SU-DHL-6 (cell line): ENCODE measurements around the gene VIM.
A peak's percentile ranks its signal among the peaks of the same experiment; 100 is the strongest.

Experiments used
- H2AFZ ChIP-seq: fragments of 200-600 bp; sonication (generic); 2 replicates; pipeline ENCODE4 v1.6.1; 2014; ENCODE audit warnings: low read depth, mild to moderate bottlenecking, moderate library complexity, mixed read lengths, antibody characterized with exemption, low read length; ENCODE audit not compliant: severe bottlenecking
- H3F3A ChIP-seq: fragments of 200-600 bp; shearing (Covaris generic); 2 replicates; pipeline ENCODE4 v1.6.0; 2016; ENCODE audit warnings: antibody characterized with exemption, mild to moderate bottlenecking; ENCODE audit not compliant: insufficient read depth
- H3K27ac ChIP-seq: fragments of 200-600 bp; sonication (generic); 2 replicates; pipeline ENCODE4 v1.5.1; 2016; ENCODE audit warnings: low read depth, mild to moderate bottlenecking, low read length, moderate library complexity, mixed read lengths
- H3K27me3 ChIP-seq: fragments of 200-600 bp; sonication (generic), shearing (Covaris generic); 2 replicates; pipeline ENCODE4 v1.6.0; 2014; ENCODE audit warnings: mild to moderate bottlenecking, low read length
- H3K36me3 ChIP-seq: fragments of 200-600 bp; sonication (generic); 2 replicates; pipeline ENCODE4 v1.6.1; 2014; ENCODE audit warnings: mild to moderate bottlenecking, low read length, mixed read lengths
- H3K4me2 ChIP-seq: fragments of 300-600, 200-600 bp; shearing (Covaris generic), sonication (generic); 2 replicates; pipeline ENCODE4 v1.6.0; 2014; ENCODE audit warnings: low read length, low read depth, mild to moderate bottlenecking; ENCODE audit not compliant: poor library complexity, severe bottlenecking
- H3K4me3 ChIP-seq: fragments of 200-600 bp; sonication (generic); 2 replicates; pipeline ENCODE4 v1.5.1; 2014; ENCODE audit warnings: antibody characterized with exemption, low read length, mild to moderate bottlenecking, mixed read lengths; ENCODE audit not compliant: insufficient read depth, poor library complexity, severe bottlenecking
- H3K79me2 ChIP-seq: fragments of 200-600 bp; sonication (generic); 2 replicates; pipeline ENCODE4 v1.6.1; 2014; ENCODE audit warnings: mild to moderate bottlenecking, low read length, moderate library complexity; ENCODE audit not compliant: insufficient read depth
- H3K9ac ChIP-seq: fragments of 200-600 bp; sonication (generic); 2 replicates; pipeline ENCODE4 v1.7.0; 2014; ENCODE audit warnings: mild to moderate bottlenecking, low read length
- H3K9me2 ChIP-seq: fragments of 200-600 bp; sonication (generic); replicated peaks from 2 replicates; pipeline ENCODE4 v1.6.1; 2014; ENCODE audit warnings: low read length; ENCODE audit not compliant: insufficient read depth
- H3K9me3 ChIP-seq: fragments of 200-600 bp; sonication (generic); 2 replicates; pipeline ENCODE4 v1.6.1; 2014; ENCODE audit warnings: low read length, mixed read lengths; ENCODE audit not compliant: insufficient read depth
- H4K20me1 ChIP-seq: fragments of 200-600 bp; sonication (generic); 2 replicates; pipeline ENCODE4 v1.6.1; 2014; ENCODE audit warnings: low read depth, mild to moderate bottlenecking, antibody characterized with exemption, low read length, moderate library complexity, mixed read lengths
- CTCF ChIP-seq: fragments of 200-600 bp; sonication (generic); IDR thresholded peaks from one replicate; pipeline ENCODE4 v1.5.1; 2017; ENCODE audit warnings: antibody characterized with exemption, mild to moderate bottlenecking, low read length, moderate library complexity; ENCODE audit not compliant: insufficient read depth, poor library complexity, severe bottlenecking
- EZH2phosphoT487 ChIP-seq: fragments of 200-600 bp; sonication (generic), shearing (Covaris generic); conservative IDR thresholded peaks from 2 replicates; pipeline ENCODE4 v1.6.1; 2018; ENCODE audit warnings: mild to moderate bottlenecking, antibody characterized with exemption, low read length, moderate library complexity, mixed read lengths

The VIM gene

GRCh38 chr10:17228091-17229015, at the start of gene VIM:
Gene VIM (plus strand): TSS chr10:17228241. CDS start chr10:17229423, 1,182 bp downstream.
- Histone ChIP-seq H4K20me1 (peaks cover 8% of the 10 kb centered on the region), H3K27ac (peak within 1 kb of the TSS; percentile 91), H3K4me3 (peak within 1 kb of the TSS; percentile 81), H3K27me3 (no peaks in the 10 kb centered on the region), H3K4me2 (peak within 1 kb of the TSS; percentile 69), H3K9me2 (no peaks in the 10 kb centered on the region), H2AFZ (peak within 1 kb of the TSS; percentile 93), H3F3A (peaks cover 22% of the 10 kb centered on the region), H3K79me2 (peaks cover 8% of the 10 kb centered on the region; the same call in 1 of the 2 replicates), H3K36me3 (peaks cover 23% of the 10 kb centered on the region), H3K9me3 (no peaks in the 10 kb centered on the region), H3K9ac (peak within 1 kb of the TSS; percentile 91)
- no peak for TF ChIP-seq CTCF
- TF ChIP-seq EZH2phosphoT487 = no peak

- Histone ChIP-seq H3K27ac (no peak overlapping the region), H3K9me2 (no peaks in the 10 kb centered on the region), H3K36me3 (no peaks in the 10 kb centered on the region), H3K27me3 (no peaks in the 10 kb centered on the region), H4K20me1 (no peaks in the 10 kb centered on the region), H3K4me2 (no peak overlapping the region), H3K79me2 (no peaks in the 10 kb centered on the region), H3K4me3 (no peak overlapping the region), H3F3A (no peaks in the 10 kb centered on the region), H3K9me3 (no peaks in the 10 kb centered on the region), H3K9ac (no peak overlapping the region), H2AFZ (no peak overlapping the region)
- TF ChIP-seq EZH2phosphoT487 = no peak
- TF ChIP-seq CTCF = no peak
Observed at GRCh38 chr10:17179002-17179401, 49.0 kb upstream of the VIM start.

GRCh38 chr10:17181110-17181509, 46.9 kb upstream of the VIM start:
- no peaks in the 10 kb centered on the region for H4K20me1 ChIP-seq
- H3K9me3 ChIP-seq = no peaks in the 10 kb centered on the region
- H3K9me2 ChIP-seq = no peaks in the 10 kb centered on the region
- TF ChIP-seq CTCF (no peak), EZH2phosphoT487 (no peak)
- H3K79me2 ChIP-seq = no peaks in the 10 kb centered on the region
- no peak overlapping the region for H3K9ac ChIP-seq
- H2AFZ ChIP-seq = no peak overlapping the region
- no peak overlapping the region for H3K27ac ChIP-seq
- H3K36me3 ChIP-seq = no peaks in the 10 kb centered on the region
- no peaks in the 10 kb centered on the region for H3F3A ChIP-seq
- H3K4me3 ChIP-seq = no peak overlapping the region
- no peaks in the 10 kb centered on the region for H3K27me3 ChIP-seq
- H3K4me2 ChIP-seq = no peak overlapping the region
